Astrocyte of the spinal cord (primary cell): Measurements from ENCODE around the gene SLC2A6.

Experiments used
- DNase-seq: peaks from one replicate; pipeline ENCODE4 v3.0.0; 2011; ENCODE audit warnings: low read depth, low spot score
- H3K4me3 ChIP-seq: 2 replicates; pipeline ENCODE4 v1.5.1; 2011; ENCODE audit warnings: low read depth, mild to moderate bottlenecking, low read length, moderate library complexity
- in situ Hi-C: cut with HindIII; loops from 2 replicates; pipeline ENCODE4 v1.10.0; 2017; ENCODE audit warnings: low sequenced_read_pairs
- TF ChIP-seq, protein P1 (sequence below): IDR thresholded peaks from 2 replicates; pipeline ENCODE4 v1.5.1; 2012; ENCODE audit warnings: low read depth, mild to moderate bottlenecking, low read length, inconsistent platforms

The SLC2A6 gene

GRCh38 chr9:133507246-133507965, 28.5 kb upstream of the SLC2A6 start:
- in situ Hi-C loops: no loop called here
- no peak for DNase-seq
- TF ChIP-seq, protein P1, sequence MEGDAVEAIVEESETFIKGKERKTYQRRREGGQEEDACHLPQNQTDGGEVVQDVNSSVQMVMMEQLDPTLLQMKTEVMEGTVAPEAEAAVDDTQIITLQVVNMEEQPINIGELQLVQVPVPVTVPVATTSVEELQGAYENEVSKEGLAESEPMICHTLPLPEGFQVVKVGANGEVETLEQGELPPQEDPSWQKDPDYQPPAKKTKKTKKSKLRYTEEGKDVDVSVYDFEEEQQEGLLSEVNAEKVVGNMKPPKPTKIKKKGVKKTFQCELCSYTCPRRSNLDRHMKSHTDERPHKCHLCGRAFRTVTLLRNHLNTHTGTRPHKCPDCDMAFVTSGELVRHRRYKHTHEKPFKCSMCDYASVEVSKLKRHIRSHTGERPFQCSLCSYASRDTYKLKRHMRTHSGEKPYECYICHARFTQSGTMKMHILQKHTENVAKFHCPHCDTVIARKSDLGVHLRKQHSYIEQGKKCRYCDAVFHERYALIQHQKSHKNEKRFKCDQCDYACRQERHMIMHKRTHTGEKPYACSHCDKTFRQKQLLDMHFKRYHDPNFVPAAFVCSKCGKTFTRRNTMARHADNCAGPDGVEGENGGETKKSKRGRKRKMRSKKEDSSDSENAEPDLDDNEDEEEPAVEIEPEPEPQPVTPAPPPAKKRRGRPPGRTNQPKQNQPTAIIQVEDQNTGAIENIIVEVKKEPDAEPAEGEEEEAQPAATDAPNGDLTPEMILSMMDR: no peak
- H3K4me3 ChIP-seq: no peak overlapping the region

- TF ChIP-seq, protein P1: no peak
- peak; percentile 54 for DNase-seq
Observed at GRCh38 chr9:133506653-133507038, 27.7 kb upstream of the SLC2A6 start.

DNA sequence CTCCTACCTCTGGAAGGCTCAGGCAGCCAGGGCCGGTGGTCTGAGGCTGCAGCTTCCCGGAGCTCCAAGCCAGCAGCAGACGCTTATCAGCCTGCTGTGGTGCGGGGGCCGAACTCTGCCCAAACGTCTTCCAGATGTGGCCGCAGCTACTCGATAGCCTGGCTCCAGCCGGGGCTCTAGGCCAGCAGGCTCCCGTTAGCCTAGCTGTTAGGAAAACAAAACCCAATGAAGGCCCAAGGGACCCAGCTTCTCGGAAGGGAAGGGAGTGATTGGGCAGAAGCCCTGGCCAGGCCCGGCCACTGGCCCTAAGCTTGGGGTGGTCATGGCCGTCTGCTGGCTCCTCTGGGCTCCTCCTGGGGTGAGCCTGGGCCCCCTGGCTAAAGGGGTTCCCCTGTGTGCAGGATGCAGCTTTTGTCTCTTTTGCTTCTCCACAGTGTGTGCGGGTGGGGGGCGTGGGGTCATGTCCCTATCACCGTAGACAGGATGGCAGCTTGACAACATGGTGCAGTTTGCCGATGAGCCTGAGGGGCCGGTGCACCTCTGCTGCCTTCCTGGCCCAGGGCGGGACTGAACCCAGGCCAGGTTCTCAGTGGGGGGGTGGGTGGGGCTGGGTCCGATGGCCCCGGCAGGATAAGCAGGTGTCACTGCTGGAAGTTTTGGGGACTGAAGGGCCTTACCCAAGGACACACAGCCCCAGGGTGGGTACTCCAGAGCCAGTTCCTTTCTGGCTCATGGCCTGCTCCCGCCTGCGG, 27.2 kb upstream of the SLC2A6 start:
- in situ Hi-C loops: no loop called here
- no peak overlapping the region for H3K4me3 ChIP-seq
- TF ChIP-seq, protein P1: no peak
- DNase-seq: no peak

More at GRCh38 chr9:133506653-133507038, 27.7 kb upstream of the SLC2A6 start:
- no peak overlapping the region for H3K4me3 ChIP-seq
- in situ Hi-C loops: no loop called here

- in situ Hi-C loops: no loop called here
- no peak for DNase-seq
- H3K4me3 ChIP-seq: no peak overlapping the region
- TF ChIP-seq, protein P1: no peak
Observed at GRCh38 chr9:133505186-133505830, 26.4 kb upstream of the SLC2A6 start.

GRCh38 chr9:133502112-133502511, 23.2 kb upstream of the SLC2A6 start:
- in situ Hi-C loops: no loop called here
- TF ChIP-seq, protein P1: no peak
- no peak for DNase-seq
- H3K4me3 ChIP-seq: no peak overlapping the region

- in situ Hi-C loops: no loop called here
- TF ChIP-seq, protein P1: no peak
- H3K4me3 ChIP-seq: no peak overlapping the region
- no peak for DNase-seq
Observed at GRCh38 chr9:133499892-133500270, 21.0 kb upstream of the SLC2A6 start.
